Right renal pelvis (tissue), 4 donors: ENCODE measurements around the gene SRXN1. TPM values are rescaled to one million over a fixed set of nuclear protein-coding genes. Genes with fewer than 3 reads are reported as not detected.
"Not testable (repeated sequence)": the region's sequence is repeated elsewhere in the genome, so short reads cannot be mapped to it uniquely, and the experiment has no call there.

Source experiments
- DNase-seq, 4 donors: peaks; one replicate each; pipeline ENCODE4 v3.0.0-alpha.2; 2013; ENCODE audit warnings: low read depth in 4 of 4, low spot score in 3 of 4, missing footprints in 1 of 4
- polyA plus RNA-seq, 4 donors: library from polyadenylated mRNA; unstranded; fragments of 120-200 nt; gene quantifications; one replicate each; pipeline ENCODE4 v1.2.1, GENCODE V29; 2013; ENCODE audit not compliant: insufficient read length in 4 of 4

SRXN1 gene
- 10 to 100 TPM; 12.4 to 15.5 (median 13.7) TPM for polyA plus RNA-seq

GRCh38 chr20:653110-653589, at the start of gene SRXN1:
TSS of gene SRXN1 (minus strand) at chr20:653200. CDS start at chr20:653185, 15 bp downstream.
- DNase-seq, result peak; percentile 45 to 72 (median 66)

GRCh38 chr20:701401-702129, 48.6 kb upstream of the SRXN1 start:
- no peak for DNase-seq

- no peak for DNase-seq
Observed at GRCh38 chr20:699811-700338, 46.9 kb upstream of the SRXN1 start.

- no peak for DNase-seq
Observed at GRCh38 chr20:699342-699741, 46.3 kb upstream of the SRXN1 start.

- no peak for DNase-seq
Observed at GRCh38 chr20:698276-698675, 45.3 kb upstream of the SRXN1 start.

GRCh38 chr20:697826-698225, 44.8 kb upstream of the SRXN1 start:
- no peak for DNase-seq

- DNase-seq, result no peak
Observed at GRCh38 chr20:695165-695866, 42.3 kb upstream of the SRXN1 start.

- DNase-seq, result no peak
Observed at GRCh38 chr20:694496-694895, 41.5 kb upstream of the SRXN1 start.

- DNase-seq, result not testable (repeated sequence)
Observed at GRCh38 chr20:693786-694185, 40.8 kb upstream of the SRXN1 start.

- no peak for DNase-seq
Observed at GRCh38 chr20:692044-692443, 39.0 kb upstream of the SRXN1 start.

GRCh38 chr20:689947-690346, 36.9 kb upstream of the SRXN1 start:
- no peak for DNase-seq

GRCh38 chr20:689348-689747, 36.3 kb upstream of the SRXN1 start:
- DNase-seq, result no peak

- DNase-seq, result no peak
Observed at GRCh38 chr20:688809-689212, 35.8 kb upstream of the SRXN1 start.

- no peak for DNase-seq
Observed at GRCh38 chr20:687468-688203, 34.6 kb upstream of the SRXN1 start.

GRCh38 chr20:684676-685319, 31.8 kb upstream of the SRXN1 start:
- DNase-seq, result no peak

- DNase-seq, result no peak
Observed at GRCh38 chr20:682123-682522, 29.1 kb upstream of the SRXN1 start.

GRCh38 chr20:680638-681187, 27.7 kb upstream of the SRXN1 start:
- no peak for DNase-seq

- no peak for DNase-seq
Observed at GRCh38 chr20:677957-678356, 25.0 kb upstream of the SRXN1 start.

- no peak for DNase-seq
Observed at GRCh38 chr20:676967-677366, 24.0 kb upstream of the SRXN1 start.

- DNase-seq, result no peak
Observed at GRCh38 chr20:676315-676937, 23.4 kb upstream of the SRXN1 start.
